HG02759 (cell line): ENCODE data around the gene SHISAL1.
"Not testable (repeated sequence)": the region's sequence is repeated elsewhere in the genome, so short reads cannot be mapped to it uniquely, and the experiment has no call there.

Source experiments
- ATAC-seq: cut with Tn5 transposase; IDR thresholded peaks from one replicate; pipeline ENCODE4 v1.9.1; 2021; ENCODE audit warnings: mild to moderate bottlenecking, moderate library complexity; ENCODE audit not compliant: unreplicated experiment

SHISAL1 gene

DNA sequence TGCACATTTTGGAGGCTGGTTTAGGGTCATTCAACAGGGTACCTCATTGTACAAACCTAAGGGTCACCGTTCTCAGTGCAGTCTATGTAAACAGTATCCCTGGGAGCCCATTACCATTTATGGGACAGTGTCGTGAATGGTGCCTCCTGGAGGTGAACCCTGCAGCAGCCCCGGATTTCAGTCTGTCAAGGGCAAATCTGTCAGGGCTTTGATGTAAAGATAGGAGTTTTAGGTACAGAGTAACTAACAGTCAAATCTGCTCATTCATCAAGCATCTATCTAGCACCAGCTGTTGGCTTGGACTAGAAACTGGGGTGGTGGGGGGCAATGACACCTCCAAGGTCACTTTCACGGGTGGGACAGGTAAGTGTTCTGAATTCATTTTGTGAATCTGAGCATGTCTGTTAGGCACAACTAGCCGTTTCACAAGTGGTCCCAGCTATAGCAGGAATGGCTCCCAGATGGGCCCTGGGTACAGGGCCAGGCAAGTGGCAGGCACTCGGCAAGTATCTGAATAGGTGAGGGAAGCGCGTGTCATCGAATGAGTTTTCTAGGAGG, 68.4 kb downstream of the SHISAL1 start:
- ATAC-seq, result no peak

DNA sequence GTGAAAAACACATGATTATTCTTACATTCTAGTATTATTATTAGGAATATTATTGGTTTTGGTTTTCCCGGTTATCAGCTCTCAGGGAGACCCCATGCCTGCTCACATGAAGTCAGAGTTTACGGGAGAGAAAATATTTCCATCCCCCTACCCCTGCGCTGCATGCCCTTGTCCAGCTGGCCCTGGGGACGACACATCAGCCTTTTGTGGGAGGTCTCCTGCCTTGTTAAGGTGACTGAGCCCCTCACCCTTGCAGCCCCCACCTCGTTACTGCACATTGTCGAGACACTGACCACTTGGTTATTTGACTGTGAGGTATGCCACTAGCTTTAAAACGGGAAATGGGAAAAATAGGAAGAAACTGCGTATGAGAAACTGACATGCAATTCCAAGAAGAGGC, 69.0 kb downstream of the SHISAL1 start:
- no peak for ATAC-seq

DNA sequence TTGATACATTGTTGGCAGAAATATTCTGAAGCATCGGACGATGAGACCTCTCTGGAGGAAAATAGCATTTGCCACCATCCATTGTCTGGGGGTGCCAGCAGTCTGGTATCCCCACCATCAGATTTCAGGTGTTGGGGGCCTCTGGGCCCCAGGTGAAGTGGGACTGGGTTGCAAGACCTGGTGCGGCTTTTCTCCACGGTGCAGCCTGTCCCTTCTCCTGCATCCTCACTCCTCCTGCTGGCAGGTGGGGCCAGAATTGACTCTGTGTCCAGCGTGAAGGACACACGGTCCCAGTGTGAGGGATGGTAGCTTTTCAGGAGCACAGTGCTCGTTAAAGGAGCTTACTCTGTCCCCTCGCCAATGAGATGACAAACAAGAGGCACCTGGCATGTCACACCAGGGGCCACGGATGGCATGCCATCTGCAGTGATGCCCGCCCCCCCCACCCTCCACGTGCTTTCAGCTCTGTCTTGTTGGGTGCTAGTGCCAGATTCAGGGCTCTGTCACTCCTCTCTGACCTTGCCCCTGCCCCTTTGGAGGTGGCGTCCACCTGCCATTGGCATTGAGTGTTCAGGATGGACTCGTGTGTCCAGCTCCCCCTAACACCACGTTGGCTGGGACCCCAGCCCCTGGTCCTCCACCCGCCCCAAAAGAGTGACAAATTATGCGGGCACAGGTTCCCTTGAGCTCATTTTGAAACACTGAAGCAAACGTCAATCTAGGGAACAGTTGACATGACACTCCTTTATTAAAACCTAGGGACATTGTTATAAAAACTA, 69.6 kb downstream of the SHISAL1 start:
- no peak for ATAC-seq

GRCh38 chr22:44241121-44241520, 71.6 kb downstream of the SHISAL1 start:
- not testable (repeated sequence) for ATAC-seq

- ATAC-seq, result no peak
These were observed 75.5 kb downstream of the SHISAL1 start for GRCh38 chr22:44237290-44237689.

- ATAC-seq, result not testable (repeated sequence)
These were observed 78.4 kb downstream of the SHISAL1 start for GRCh38 chr22:44234372-44234771.

- no peak for ATAC-seq
These were observed 81.5 kb downstream of the SHISAL1 start for GRCh38 chr22:44231233-44231632.

- no peak for ATAC-seq
These were observed 82.9 kb downstream of the SHISAL1 start for GRCh38 chr22:44229809-44230208.

GRCh38 chr22:44229331-44229730, 83.4 kb downstream of the SHISAL1 start:
- ATAC-seq, result no peak

GRCh38 chr22:44225812-44226211, 86.9 kb downstream of the SHISAL1 start:
- ATAC-seq, result no peak

- ATAC-seq, result no peak
These were observed 87.6 kb downstream of the SHISAL1 start for GRCh38 chr22:44225091-44225689.

- no peak for ATAC-seq
These were observed 88.6 kb downstream of the SHISAL1 start for GRCh38 chr22:44224166-44224565.

- ATAC-seq, result no peak
These were observed 90.9 kb downstream of the SHISAL1 start for GRCh38 chr22:44221710-44222475.

GRCh38 chr22:44220727-44221680, 91.7 kb downstream of the SHISAL1 start:
- no peak for ATAC-seq

DNA sequence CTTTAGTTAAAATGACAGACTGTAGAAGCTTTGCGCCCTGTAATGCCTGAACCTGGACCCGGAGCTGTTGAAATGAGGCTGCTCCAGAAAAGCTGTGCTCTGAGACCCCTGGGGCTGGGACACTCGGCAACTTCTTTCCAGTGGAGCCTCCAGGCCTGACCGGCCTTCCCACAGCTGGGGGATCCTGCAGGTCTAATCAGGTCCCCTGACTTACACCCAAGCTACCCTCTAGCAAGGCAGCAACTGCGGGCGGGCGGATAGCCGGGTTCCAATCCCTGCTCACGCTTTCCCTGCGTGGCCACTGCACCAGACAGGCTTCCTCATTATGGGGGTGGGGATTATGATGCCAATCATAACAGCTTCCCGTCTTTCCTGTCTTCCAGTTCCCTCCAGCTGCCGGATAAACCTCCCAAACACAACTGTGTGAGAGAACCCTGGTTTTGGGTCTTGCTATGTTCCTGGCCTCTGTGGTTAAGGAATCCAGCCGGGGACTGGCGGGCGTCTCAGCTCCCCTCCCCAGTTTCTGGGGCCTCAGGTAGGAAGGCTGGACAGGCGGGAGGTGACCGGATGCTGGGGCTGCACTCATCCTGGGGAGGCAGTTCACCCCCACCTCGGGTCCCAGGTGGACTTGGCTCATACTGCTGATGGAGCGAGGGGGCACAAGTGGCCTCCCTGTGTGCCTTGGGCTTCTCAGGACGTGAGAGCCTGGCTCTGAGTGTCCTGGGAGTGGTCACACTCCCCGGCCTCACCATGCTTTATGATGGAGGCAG, 93.5 kb downstream of the SHISAL1 start:
- ATAC-seq, result no peak

DNA sequence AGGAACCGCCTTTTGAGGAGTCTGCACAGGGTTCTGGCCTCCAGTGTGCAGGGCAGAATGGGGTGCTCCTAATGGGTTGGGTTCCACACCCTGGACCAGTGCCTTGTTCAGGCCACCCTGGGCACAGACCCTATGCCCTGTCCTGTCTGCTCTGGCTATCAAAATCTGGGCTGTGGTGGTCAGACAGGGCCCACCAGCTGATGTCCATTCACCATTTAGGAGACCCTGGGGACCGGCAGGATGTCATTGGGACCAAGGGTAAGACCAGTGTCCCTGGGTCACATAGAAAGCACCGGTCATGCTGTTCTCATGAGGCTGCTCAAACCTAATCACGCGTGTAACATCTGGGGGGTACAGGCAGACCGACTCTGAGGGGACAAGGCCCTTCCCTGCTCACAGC, 94.7 kb downstream of the SHISAL1 start:
- no peak for ATAC-seq

DNA sequence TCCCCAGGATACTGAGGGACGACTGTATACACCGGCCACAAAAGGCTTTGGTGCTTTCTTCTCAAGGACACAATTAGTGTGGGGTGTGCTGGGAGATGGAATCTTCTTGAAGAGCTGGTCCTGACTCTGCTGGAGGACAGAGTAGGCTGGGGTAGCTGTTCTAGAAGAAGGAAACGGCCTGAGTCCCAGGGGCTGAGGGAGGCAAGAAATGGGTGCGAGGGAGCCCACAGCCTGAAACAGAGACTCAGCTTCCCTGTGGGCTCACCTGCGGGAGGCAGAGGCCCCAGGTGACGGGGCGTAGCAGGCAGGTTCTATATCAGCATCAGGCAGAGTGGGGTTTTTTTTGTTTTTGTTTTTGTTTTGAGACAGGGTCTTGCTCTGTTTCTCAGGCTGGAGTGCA, 95.4 kb downstream of the SHISAL1 start:
- ATAC-seq, result no peak

GRCh38 chr22:44215287-44215686, 97.5 kb downstream of the SHISAL1 start:
- ATAC-seq, result no peak

- ATAC-seq, result no peak
These were observed 98.0 kb downstream of the SHISAL1 start for GRCh38 chr22:44214764-44215163.

DNA sequence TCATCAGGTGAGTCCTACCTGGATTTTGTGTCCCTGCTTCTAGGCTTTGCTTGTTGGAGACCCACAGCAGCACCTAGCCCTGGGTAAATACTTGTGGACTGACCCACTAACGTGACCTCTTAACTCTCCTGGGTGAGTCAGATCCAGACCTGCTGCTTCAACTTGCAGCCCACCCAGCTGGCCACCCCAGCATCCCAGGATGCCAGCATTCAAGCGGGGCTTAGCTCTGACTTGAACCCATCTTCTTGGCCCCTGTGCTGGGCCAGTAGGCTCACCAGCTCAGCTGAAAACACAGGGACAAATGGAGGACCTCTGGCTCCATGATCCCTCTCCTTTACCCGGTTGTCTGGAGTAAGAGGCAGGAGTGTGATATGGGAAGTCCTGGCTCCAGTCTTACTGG, 98.6 kb downstream of the SHISAL1 start:
- ATAC-seq, result no peak
